GM08714 (cell line): ENCODE data around the gene OCA2.

Experiments used
- H3K4me3 ChIP-seq: fragments of 200-500 bp; sonication (Bioruptor generic); 2 replicates; pipeline ENCODE4 v1.5.1; 2014; ENCODE audit warnings: mild to moderate bottlenecking, low read length, inconsistent platforms
- ZNF274 ChIP-seq: IDR thresholded peaks from 2 replicates; pipeline ENCODE4 v1.6.1; 2012; ENCODE audit warnings: mild to moderate bottlenecking, low read depth, low read length

Gene OCA2

GRCh38 chr15:27707257-27707656, 391.9 kb downstream of the OCA2 start:
- H3K4me3 ChIP-seq = no peak overlapping the region
- TF ChIP-seq ZNF274 = no peak

- no peak overlapping the region for H3K4me3 ChIP-seq
- TF ChIP-seq ZNF274 = no peak
Measured at GRCh38 chr15:27706300-27706699, 392.8 kb downstream of the OCA2 start.

- no peak overlapping the region for H3K4me3 ChIP-seq
- no peak for TF ChIP-seq ZNF274
Measured at GRCh38 chr15:27705056-27705455, 394.1 kb downstream of the OCA2 start.
